Type B pancreatic cell (in vitro differentiated cells): ENCODE results near the gene MRGPRX2. TPM values are rescaled to one million over a fixed set of nuclear protein-coding genes. Genes with fewer than 3 reads are reported as not detected.

Source experiments
- DNase-seq: peaks from one replicate; pipeline ENCODE4 v3.0.0; 2021; ENCODE audit warnings: mixed read lengths; ENCODE audit not compliant: unreplicated experiment; ENCODE audit errors: extremely low spot score
- H3K27ac Mint-ChIP-seq: 2 replicates; pipeline ENCODE4 v1.8.0; 2021; ENCODE audit warnings: mild to moderate bottlenecking, mixed read lengths
- H3K27me3 Mint-ChIP-seq: 2 replicates; pipeline ENCODE4 v1.8.0; 2021; ENCODE audit warnings: mixed read lengths
- H3K36me3 Mint-ChIP-seq: 2 replicates; pipeline ENCODE4 v1.8.0; 2021; ENCODE audit warnings: mixed read lengths
- H3K4me1 Mint-ChIP-seq: one replicate; pipeline ENCODE4 v1.8.0; 2021; ENCODE audit warnings: mixed read lengths; ENCODE audit not compliant: unreplicated experiment
- H3K4me3 Mint-ChIP-seq: 2 replicates; pipeline ENCODE4 v1.8.0; 2021; ENCODE audit warnings: mild to moderate bottlenecking, mixed read lengths
- H3K9me3 Mint-ChIP-seq: 2 replicates; pipeline ENCODE4 v1.8.0; 2021; ENCODE audit warnings: mixed read lengths
- total RNA-seq: library from RNA; stranded (reverse); gene quantifications from 2 replicates; pipeline ENCODE4 v1.2.1, GENCODE V29; 2021; ENCODE audit warnings: low replicate concordance
- TF ChIP-seq, protein P1 (sequence below): fragments of 200-600 bp; sonication (generic); conservative IDR thresholded peaks from 2 replicates; pipeline ENCODE4 v1.5.0; 2021; ENCODE audit warnings: antibody characterized with exemption, mild to moderate bottlenecking

Gene MRGPRX2
- total RNA-seq, 1 donor from 2014 or later, result not detected

- no peaks in the 10 kb centered on the region for H3K4me1 Mint-ChIP-seq
- TF ChIP-seq, protein P1, sequence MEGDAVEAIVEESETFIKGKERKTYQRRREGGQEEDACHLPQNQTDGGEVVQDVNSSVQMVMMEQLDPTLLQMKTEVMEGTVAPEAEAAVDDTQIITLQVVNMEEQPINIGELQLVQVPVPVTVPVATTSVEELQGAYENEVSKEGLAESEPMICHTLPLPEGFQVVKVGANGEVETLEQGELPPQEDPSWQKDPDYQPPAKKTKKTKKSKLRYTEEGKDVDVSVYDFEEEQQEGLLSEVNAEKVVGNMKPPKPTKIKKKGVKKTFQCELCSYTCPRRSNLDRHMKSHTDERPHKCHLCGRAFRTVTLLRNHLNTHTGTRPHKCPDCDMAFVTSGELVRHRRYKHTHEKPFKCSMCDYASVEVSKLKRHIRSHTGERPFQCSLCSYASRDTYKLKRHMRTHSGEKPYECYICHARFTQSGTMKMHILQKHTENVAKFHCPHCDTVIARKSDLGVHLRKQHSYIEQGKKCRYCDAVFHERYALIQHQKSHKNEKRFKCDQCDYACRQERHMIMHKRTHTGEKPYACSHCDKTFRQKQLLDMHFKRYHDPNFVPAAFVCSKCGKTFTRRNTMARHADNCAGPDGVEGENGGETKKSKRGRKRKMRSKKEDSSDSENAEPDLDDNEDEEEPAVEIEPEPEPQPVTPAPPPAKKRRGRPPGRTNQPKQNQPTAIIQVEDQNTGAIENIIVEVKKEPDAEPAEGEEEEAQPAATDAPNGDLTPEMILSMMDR, result no peak
- no peak for DNase-seq
- no peak overlapping the region for H3K4me3 Mint-ChIP-seq
- H3K27me3 Mint-ChIP-seq, result peaks cover 16% of the 10 kb centered on the region
- no peaks in the 10 kb centered on the region for H3K36me3 Mint-ChIP-seq
- no peak overlapping the region for H3K27ac Mint-ChIP-seq
- H3K9me3 Mint-ChIP-seq, result no peaks in the 10 kb centered on the region
Observed at GRCh38 chr11:19092850-19093249, 32.3 kb upstream of the MRGPRX2 start.

- Mint-ChIP-seq H3K4me1 (no peaks in the 10 kb centered on the region), H3K9me3 (no peaks in the 10 kb centered on the region), H3K27me3 (peaks cover 11% of the 10 kb centered on the region), H3K36me3 (no peaks in the 10 kb centered on the region), H3K4me3 (no peak overlapping the region), H3K27ac (no peak overlapping the region)
- TF ChIP-seq, protein P1, result no peak
- DNase-seq, result no peak
Observed at GRCh38 chr11:19092342-19092741, 31.8 kb upstream of the MRGPRX2 start.

DNA sequence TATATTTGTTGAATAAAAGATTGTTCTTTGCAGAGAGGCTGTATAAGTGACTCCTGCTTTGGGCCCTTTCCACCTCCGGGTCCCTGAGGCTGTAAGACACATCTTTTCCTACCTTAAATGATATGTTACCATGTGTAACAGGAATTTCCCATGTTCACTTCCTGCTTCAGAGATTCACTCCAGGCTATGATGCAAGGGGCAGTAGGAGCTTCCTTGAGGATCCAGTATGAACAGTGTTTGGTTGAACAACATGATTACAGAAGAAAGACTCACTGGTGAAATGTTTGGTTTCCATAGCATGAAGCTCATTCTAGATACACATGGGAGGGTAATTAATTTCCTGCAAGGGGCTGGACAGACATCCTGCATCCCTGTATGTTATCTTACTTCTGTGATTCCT lies 30.8 kb upstream of the MRGPRX2 start:
- Mint-ChIP-seq H3K27me3 (peaks cover 11% of the 10 kb centered on the region), H3K36me3 (no peaks in the 10 kb centered on the region), H3K9me3 (peaks cover 3% of the 10 kb centered on the region), H3K4me1 (no peaks in the 10 kb centered on the region), H3K27ac (no peak overlapping the region), H3K4me3 (no peak overlapping the region)
- no peak for DNase-seq
- TF ChIP-seq, protein P1, result no peak

DNA sequence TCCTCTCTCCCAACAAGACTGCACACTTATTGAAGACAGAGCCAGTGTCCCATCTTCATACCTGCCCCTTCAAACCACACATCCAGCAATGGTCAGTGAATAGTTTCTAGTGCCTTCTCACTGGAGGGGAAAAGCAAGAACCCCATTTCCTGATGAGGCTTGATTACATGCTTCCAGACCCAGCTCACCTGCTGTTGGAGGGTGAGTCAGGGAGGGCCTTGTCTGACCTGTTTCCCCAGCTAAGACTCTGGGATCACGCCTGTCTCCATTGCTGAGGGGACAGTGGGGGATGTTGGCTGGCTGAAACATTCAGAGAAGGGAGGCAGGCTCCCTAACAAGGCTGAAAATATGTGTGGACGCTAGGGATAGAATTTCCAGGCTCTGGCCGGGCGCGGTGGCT lies 28.9 kb upstream of the MRGPRX2 start:
- Mint-ChIP-seq H3K4me3 (no peak overlapping the region), H3K36me3 (no peaks in the 10 kb centered on the region), H3K27me3 (peaks cover 11% of the 10 kb centered on the region), H3K4me1 (no peaks in the 10 kb centered on the region), H3K27ac (no peak overlapping the region), H3K9me3 (peaks cover 7% of the 10 kb centered on the region)
- TF ChIP-seq, protein P1, result no peak
- DNase-seq, result no peak

GRCh38 chr11:19088791-19089190 lies 28.3 kb upstream of the MRGPRX2 start:
- Mint-ChIP-seq H3K4me3 (no peak overlapping the region), H3K4me1 (no peaks in the 10 kb centered on the region), H3K27me3 (peaks cover 8% of the 10 kb centered on the region), H3K36me3 (no peaks in the 10 kb centered on the region), H3K9me3 (peaks cover 7% of the 10 kb centered on the region), H3K27ac (no peak overlapping the region)
- no peak for DNase-seq
- TF ChIP-seq, protein P1, result no peak

- Mint-ChIP-seq H3K4me1 (no peaks in the 10 kb centered on the region), H3K27me3 (peaks cover 10% of the 10 kb centered on the region), H3K4me3 (no peak overlapping the region), H3K27ac (no peak overlapping the region), H3K36me3 (no peaks in the 10 kb centered on the region), H3K9me3 (peaks cover 7% of the 10 kb centered on the region)
- DNase-seq, result no peak
- TF ChIP-seq, protein P1, result no peak
Observed at GRCh38 chr11:19087658-19088057, 27.1 kb upstream of the MRGPRX2 start.
